ENCODE data around the gene PHF14. TPM values are rescaled to one million over a fixed set of nuclear protein-coding genes. Genes with fewer than 3 reads are reported as not detected.

Gene PHF14
- total and polyA plus RNA-seq, 4 donors = 6.9 to 24.4 (median 15.3) TPM

DNA sequence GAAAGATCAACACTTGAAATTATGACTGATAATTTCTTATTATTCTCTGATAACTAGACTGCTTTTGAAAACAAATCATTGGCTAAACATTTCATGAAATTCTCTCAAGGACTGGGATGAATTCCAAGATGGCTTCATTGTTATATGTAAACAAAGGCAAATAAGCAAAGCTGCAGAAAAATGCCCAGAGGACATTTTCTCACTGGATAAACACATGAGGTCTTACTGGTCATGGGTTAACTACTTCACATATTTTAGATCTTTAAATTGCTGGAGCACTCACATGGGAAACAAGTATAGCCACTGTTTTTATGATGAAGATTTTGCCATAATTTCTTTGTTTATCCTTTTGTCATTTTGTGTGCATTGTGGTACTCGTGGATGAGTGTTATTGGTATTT is 239.1 kb downstream of the PHF14 start:
- Histone ChIP-seq H3K27me3 (ENCODE audit: control insufficient read depth in 4 of 4, insufficient read depth in 4 of 4, low read length in 3 of 4) (no peaks in the 10 kb centered on the region), H3K4me3 (ENCODE audit: low read depth in 1 of 3, low read length in 3 of 3) (no peak overlapping the region), H3K9ac (ENCODE audit: low read depth in 1 of 2, low read length in 2 of 2) (no peak overlapping the region), H3K9me3 (ENCODE audit: control insufficient read depth in 4 of 4, low read length in 3 of 4) (no peaks in the 10 kb centered on the region), H3K36me3 (ENCODE audit: control insufficient read depth in 4 of 4, insufficient read depth in 3 of 4, low read depth in 1 of 4, low read length in 3 of 4) (peaks cover 0 to 5% (median 0%) of the 10 kb centered on the region in 4 donors), H3K4me1 (ENCODE audit: control insufficient read depth in 4 of 4, insufficient read depth in 4 of 4, low read length in 3 of 4) (peaks cover 8 to 43% (median 24%) of the 10 kb centered on the region in 4 donors), H3K27ac (ENCODE audit: low read depth in 1 of 2, low read length in 2 of 2) (no peak overlapping the region)
- peak in 1 of 2 donors; percentile 13 for TF ChIP-seq JUND (IDR thresholded peaks at IDR 0.05)
- TF ChIP-seq SP1 (IDR thresholded peaks at IDR 0.05) = no peak
- no peak for TF ChIP-seq RAD21 (IDR thresholded peaks at IDR 0.05)
- TF ChIP-seq YY1 (IDR thresholded peaks at IDR 0.05) = peak; percentile 21
- no peak for TF ChIP-seq HNF4A (conservative IDR thresholded peaks at IDR 0.05)
- no peak for TF ChIP-seq FOXA2 (IDR thresholded peaks at IDR 0.05)
- no peak for TF ChIP-seq EGR1 (IDR thresholded peaks at IDR 0.05; ENCODE audit: low read depth in 2 of 2)
- TF ChIP-seq HNF4G (IDR thresholded peaks at IDR 0.05) = no peak
- TF ChIP-seq, protein P1, sequence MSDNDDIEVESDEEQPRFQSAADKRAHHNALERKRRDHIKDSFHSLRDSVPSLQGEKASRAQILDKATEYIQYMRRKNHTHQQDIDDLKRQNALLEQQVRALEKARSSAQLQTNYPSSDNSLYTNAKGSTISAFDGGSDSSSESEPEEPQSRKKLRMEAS (IDR thresholded peaks at IDR 0.05) = no peak
- TF ChIP-seq GABPA (IDR thresholded peaks at IDR 0.05 in 1 of 2, conservative IDR thresholded peaks at IDR 0.05 in 1 of 2) = no peak
- no peak for DNase-seq (ENCODE audit: low spot score)
- 25% methylated on average over 1 of the region's 1 CpG for WGBS

DNA sequence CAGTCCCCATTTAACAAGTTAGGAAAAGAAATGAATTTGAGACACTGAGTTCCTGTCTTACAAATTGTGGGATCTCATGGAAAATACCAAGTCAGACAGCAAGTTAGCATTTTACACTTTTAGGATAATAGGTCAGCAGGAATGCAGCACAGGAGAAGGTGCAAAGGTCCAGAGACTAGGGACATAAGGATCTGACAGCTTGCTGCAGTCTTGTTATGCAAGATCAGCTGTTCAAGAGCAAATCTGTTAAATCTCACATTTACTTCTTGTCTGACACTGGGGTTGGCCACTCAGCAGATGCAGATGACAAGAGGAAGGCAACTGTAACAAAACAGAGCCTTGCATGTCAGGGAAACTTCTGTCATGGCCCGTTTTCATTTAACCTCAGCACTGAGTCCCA is 239.6 kb downstream of the PHF14 start:
- no peak overlapping the region for H3K9ac ChIP-seq (ENCODE audit: low read depth in 1 of 2, low read length in 2 of 2)
- H3K4me1 ChIP-seq (ENCODE audit: control insufficient read depth in 4 of 4, insufficient read depth in 4 of 4, low read length in 3 of 4) = peaks cover 8 to 43% (median 24%) of the 10 kb centered on the region in 4 donors
- no peak overlapping the region for H3K27ac ChIP-seq (ENCODE audit: low read depth in 1 of 2, low read length in 2 of 2)
- peaks cover 0 to 2% (median 0%) of the 10 kb centered on the region in 4 donors for H3K36me3 ChIP-seq (ENCODE audit: control insufficient read depth in 4 of 4, insufficient read depth in 3 of 4, low read depth in 1 of 4, low read length in 3 of 4)
- no peaks in the 10 kb centered on the region for H3K27me3 ChIP-seq (ENCODE audit: control insufficient read depth in 4 of 4, insufficient read depth in 4 of 4, low read length in 3 of 4)
- H3K4me3 ChIP-seq (ENCODE audit: low read depth in 1 of 3, low read length in 3 of 3) = no peak overlapping the region
- no peaks in the 10 kb centered on the region for H3K9me3 ChIP-seq (ENCODE audit: control insufficient read depth in 4 of 4, low read length in 3 of 4)
- no peak for DNase-seq (ENCODE audit: low spot score)
- WGBS = 26% methylated on average over 1 of the region's 1 CpG
- peak in 1 of 2 donors; percentile 5 for TF ChIP-seq JUND (IDR thresholded peaks at IDR 0.05)
- TF ChIP-seq, protein P2, sequence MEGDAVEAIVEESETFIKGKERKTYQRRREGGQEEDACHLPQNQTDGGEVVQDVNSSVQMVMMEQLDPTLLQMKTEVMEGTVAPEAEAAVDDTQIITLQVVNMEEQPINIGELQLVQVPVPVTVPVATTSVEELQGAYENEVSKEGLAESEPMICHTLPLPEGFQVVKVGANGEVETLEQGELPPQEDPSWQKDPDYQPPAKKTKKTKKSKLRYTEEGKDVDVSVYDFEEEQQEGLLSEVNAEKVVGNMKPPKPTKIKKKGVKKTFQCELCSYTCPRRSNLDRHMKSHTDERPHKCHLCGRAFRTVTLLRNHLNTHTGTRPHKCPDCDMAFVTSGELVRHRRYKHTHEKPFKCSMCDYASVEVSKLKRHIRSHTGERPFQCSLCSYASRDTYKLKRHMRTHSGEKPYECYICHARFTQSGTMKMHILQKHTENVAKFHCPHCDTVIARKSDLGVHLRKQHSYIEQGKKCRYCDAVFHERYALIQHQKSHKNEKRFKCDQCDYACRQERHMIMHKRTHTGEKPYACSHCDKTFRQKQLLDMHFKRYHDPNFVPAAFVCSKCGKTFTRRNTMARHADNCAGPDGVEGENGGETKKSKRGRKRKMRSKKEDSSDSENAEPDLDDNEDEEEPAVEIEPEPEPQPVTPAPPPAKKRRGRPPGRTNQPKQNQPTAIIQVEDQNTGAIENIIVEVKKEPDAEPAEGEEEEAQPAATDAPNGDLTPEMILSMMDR (IDR thresholded peaks at IDR 0.05; ENCODE audit: low read depth, low read length, missing input control) = no peak
- peak; percentile 48 to 60 for TF ChIP-seq HNF4A (conservative IDR thresholded peaks at IDR 0.05)

DNA sequence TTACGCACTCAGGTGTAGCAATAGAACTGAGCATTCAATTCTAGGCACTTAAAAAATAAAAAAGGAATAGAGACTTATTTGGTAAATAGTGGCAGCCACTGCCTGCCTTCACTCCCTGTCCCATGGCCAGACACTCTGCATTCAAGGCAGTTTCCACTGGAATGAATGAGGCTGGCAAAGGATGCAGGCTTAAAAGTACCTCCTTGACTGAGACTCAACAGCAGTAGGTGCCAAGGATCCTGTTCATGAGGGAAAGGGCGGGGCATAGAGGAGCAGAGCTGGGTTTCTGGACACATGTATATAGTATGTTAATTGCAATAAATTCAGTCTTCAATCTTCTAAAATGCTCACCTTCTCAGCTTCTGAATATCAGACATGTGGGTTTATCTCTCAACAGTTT is 242.6 kb downstream of the PHF14 start:
- 94% methylated on average over 2 of the region's 2 CpGs for WGBS
- no peak for DNase-seq (ENCODE audit: low spot score)

More for the DNA sequence above, 242.6 kb downstream of the PHF14 start:
- H3K36me3 ChIP-seq (ENCODE audit: control insufficient read depth in 4 of 4, insufficient read depth in 3 of 4, low read depth in 1 of 4, low read length in 3 of 4) = no peaks in the 10 kb centered on the region
- no peak overlapping the region for H3K27ac ChIP-seq (ENCODE audit: low read depth in 1 of 2, low read length in 2 of 2)
- H3K27me3 ChIP-seq (ENCODE audit: control insufficient read depth in 4 of 4, insufficient read depth in 4 of 4, low read length in 3 of 4) = no peaks in the 10 kb centered on the region
- no peak overlapping the region for H3K4me3 ChIP-seq (ENCODE audit: low read depth in 1 of 3, low read length in 3 of 3)
- TF ChIP-seq NR2F2 (IDR thresholded peaks at IDR 0.05) (no peak), HNF4A (conservative IDR thresholded peaks at IDR 0.05) (no peak)
- TF ChIP-seq, protein P3, sequence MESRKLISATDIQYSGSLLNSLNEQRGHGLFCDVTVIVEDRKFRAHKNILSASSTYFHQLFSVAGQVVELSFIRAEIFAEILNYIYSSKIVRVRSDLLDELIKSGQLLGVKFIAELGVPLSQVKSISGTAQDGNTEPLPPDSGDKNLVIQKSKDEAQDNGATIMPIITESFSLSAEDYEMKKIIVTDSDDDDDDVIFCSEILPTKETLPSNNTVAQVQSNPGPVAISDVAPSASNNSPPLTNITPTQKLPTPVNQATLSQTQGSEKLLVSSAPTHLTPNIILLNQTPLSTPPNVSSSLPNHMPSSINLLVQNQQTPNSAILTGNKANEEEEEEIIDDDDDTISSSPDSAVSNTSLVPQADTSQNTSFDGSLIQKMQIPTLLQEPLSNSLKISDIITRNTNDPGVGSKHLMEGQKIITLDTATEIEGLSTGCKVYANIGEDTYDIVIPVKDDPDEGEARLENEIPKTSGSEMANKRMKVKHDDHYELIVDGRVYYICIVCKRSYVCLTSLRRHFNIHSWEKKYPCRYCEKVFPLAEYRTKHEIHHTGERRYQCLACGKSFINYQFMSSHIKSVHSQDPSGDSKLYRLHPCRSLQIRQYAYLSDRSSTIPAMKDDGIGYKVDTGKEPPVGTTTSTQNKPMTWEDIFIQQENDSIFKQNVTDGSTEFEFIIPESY (IDR thresholded peaks at IDR 0.05) = no peak
- no peaks in the 10 kb centered on the region for H3K9me3 ChIP-seq (ENCODE audit: control insufficient read depth in 4 of 4, low read length in 3 of 4)
- H3K9ac ChIP-seq (ENCODE audit: low read depth in 1 of 2, low read length in 2 of 2) = no peak overlapping the region
- H3K4me1 ChIP-seq (ENCODE audit: control insufficient read depth in 4 of 4, insufficient read depth in 4 of 4, low read length in 3 of 4) = peaks cover 8 to 38% (median 22%) of the 10 kb centered on the region in 4 donors
